Measurements from ENCODE around the gene MSANTD4.
"Not testable (repeated sequence)": the region's sequence is repeated elsewhere in the genome, so short reads cannot be mapped to it uniquely, and the experiment has no call there.

Gene MSANTD4

GRCh38 chr11:106021967-106022794 is at the start of gene MSANTD4:
MSANTD4 (minus strand) TSS chr11:106022240; CDS start chr11:106010917, 11,323 bp downstream.
- DNase-seq (ENCODE audit: low read depth), result peak; percentile 93

GRCh38 chr11:106070606-106071005 is 48.6 kb upstream of the MSANTD4 start:
- DNase-seq (ENCODE audit: low read depth), result no peak

DNA sequence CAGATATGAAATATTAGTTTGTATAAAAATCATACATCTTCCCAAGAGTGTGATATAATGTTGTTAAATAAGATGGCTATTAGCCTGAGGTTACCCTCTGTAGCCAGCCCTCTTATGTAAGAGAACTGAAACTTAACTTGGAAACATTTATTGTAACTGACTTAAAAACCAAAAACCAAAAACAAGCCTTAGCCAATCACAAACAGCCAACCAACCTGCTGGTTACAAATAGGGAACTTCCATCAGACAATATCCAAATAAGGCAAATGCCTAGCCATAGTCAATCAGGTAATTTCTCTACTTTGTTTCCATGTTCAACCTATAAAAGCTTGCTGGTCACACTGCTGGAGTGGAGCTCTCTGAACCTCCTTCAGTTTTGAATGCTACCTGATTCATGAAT is 41.0 kb upstream of the MSANTD4 start:
- DNase-seq (ENCODE audit: low read depth), result no peak

- no peak for DNase-seq (ENCODE audit: low read depth)
These were observed 40.2 kb upstream of the MSANTD4 start for GRCh38 chr11:106061954-106062949.

GRCh38 chr11:106061249-106061784 is 39.3 kb upstream of the MSANTD4 start:
- no peak for DNase-seq (ENCODE audit: low read depth)

GRCh38 chr11:106059617-106060016 is 37.6 kb upstream of the MSANTD4 start:
- no peak for DNase-seq (ENCODE audit: low read depth)

DNA sequence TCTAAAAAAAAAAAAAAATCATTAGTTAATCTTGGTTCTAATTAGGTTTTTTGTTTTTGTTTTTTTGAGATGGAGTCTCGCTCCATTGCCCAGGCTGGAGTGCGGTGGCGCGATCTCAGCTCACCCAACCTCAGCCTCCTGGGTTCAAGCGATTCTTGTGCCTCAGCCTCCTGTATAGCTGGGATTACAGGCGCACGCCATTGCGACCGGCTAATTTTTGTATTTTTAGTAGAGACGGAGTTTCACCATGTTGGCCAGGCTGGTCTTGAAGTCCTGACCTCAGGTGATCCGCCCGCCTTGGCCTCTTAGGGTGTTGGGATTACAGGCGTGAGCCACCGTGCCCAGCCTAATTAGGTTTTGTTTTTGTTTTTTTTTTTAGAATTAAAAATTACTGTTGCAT is 36.3 kb upstream of the MSANTD4 start:
- not testable (repeated sequence) for DNase-seq (ENCODE audit: low read depth)

GRCh38 chr11:106051103-106051502 is 29.1 kb upstream of the MSANTD4 start:
- no peak for DNase-seq (ENCODE audit: low read depth)

DNA sequence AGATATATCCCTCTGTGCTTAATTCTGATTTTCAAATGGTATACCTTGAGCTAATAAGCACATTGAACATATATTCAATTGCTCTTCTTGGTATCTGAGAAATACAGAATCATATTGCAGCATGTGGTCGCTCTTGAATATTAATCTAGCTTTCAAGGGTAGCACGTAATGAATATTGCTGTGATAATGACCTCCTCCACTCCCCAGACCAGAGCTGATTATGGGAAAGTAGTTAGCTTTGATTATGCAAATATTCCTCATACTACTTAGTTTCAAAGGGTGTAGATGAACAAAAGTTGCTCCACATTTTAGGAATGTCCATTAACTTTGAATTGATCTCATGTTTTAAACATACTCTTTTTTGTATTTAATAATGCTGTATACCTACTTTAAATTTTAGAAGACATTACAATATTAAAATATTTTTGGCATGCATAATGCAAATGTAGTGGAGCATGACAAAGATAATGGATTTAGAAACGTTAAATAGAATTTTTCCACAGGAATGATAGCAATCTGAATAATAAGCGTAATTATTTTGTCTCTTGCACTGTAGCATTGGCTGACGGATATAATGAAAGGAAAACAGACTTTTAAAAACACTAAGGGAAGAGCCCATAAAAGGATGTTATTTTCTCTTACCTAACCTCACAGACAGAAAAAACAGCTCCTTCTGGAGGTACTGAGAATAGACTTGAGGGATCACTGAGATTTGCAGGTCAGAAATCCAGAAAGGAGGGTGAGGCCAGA is 27.9 kb upstream of the MSANTD4 start:
- DNase-seq (ENCODE audit: low read depth), result no peak

GRCh38 chr11:106047631-106048030 is 25.6 kb upstream of the MSANTD4 start:
- no peak for DNase-seq (ENCODE audit: low read depth)

DNA sequence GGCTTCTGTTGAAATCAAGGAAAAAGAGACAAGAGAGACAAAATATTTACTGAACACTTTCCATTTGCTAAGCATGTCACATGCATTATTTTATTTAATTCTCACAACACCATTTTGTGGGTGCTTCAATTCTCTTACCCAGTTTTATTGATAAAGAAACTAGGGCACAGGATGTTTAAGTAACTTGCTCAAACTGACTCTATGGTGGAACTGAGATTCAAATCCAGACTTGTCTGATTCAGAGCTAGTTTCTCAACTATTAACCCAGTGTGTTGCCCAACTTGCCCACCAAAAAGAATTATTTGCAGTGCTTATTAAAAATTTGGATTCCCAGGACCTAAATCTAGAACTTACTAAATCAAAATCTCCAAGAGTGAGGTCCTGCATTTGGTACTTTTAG is 21.5 kb upstream of the MSANTD4 start:
- DNase-seq (ENCODE audit: low read depth), result no peak

- no peak for DNase-seq (ENCODE audit: low read depth)
These were observed 10.8 kb upstream of the MSANTD4 start for GRCh38 chr11:106032861-106033260.

DNA sequence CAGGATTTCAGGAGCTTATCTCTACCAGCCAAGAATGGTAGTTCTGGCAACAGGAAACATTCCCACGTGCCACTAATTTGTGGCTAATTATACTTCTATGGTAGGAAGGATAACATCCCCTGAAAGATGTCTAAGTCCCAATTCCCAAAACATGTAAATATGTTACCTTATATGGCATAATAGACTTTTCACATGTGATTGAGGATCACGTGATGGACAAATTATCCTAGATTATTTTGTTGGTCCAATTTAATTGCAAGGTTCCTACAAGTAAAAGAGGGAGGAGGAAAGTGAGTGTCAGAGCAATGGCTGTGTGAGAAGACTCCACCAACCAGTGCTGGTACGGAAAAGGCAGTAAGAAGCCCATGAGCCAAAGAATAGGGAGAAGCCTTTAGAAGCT is 9.9 kb upstream of the MSANTD4 start:
- no peak for DNase-seq (ENCODE audit: low read depth)

DNA sequence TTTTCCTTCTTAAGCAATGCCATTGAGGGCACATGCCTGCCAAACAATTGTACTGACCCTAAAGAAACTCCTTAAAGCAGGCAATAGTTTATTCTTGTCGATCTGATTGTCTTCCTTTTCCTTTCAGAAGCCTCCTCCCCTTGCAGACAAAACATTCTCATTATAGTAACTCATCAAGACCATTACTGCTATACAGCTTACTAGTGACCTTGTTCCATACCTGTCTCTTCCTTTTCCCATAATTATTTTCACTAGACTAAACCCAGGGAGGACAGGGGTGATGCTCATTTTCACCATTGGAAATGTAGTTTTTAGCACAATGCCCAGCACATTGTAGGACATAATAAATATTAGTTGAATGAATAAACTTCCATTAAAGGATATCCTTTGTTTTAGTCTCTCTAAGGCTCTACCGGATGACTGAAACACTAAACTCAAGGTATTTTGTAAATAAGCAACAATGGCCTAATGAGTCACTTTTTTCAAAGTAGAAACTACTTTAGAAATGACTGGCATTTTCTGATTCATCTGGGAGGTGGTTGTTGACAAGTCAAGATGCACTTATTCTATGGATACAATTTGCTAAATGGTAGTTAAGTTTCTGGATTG is 9.3 kb upstream of the MSANTD4 start:
- DNase-seq (ENCODE audit: low read depth), result no peak

DNA sequence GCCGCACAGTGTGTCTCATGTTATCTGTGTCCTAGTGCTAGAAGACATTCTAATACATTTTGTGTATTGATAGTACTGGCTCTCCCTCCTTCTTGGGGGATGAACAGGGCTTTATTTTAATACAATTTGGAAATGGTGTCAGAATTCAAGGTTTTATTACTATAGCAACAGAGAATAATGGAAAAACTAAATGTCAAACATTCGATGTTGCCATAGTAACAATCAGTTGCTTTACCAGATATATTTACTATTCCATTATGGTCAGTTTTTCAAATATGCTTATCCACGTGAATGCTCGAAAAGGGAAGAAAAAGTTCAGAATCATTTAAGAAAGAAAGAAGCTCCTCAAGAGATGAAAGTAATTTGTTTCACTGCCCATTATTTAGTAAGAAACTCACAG is 8.6 kb upstream of the MSANTD4 start:
- DNase-seq (ENCODE audit: low read depth), result no peak

GRCh38 chr11:106022795-106023275 is 795 bp upstream of the MSANTD4 start:
- DNase-seq (ENCODE audit: low read depth), result no peak

DNA sequence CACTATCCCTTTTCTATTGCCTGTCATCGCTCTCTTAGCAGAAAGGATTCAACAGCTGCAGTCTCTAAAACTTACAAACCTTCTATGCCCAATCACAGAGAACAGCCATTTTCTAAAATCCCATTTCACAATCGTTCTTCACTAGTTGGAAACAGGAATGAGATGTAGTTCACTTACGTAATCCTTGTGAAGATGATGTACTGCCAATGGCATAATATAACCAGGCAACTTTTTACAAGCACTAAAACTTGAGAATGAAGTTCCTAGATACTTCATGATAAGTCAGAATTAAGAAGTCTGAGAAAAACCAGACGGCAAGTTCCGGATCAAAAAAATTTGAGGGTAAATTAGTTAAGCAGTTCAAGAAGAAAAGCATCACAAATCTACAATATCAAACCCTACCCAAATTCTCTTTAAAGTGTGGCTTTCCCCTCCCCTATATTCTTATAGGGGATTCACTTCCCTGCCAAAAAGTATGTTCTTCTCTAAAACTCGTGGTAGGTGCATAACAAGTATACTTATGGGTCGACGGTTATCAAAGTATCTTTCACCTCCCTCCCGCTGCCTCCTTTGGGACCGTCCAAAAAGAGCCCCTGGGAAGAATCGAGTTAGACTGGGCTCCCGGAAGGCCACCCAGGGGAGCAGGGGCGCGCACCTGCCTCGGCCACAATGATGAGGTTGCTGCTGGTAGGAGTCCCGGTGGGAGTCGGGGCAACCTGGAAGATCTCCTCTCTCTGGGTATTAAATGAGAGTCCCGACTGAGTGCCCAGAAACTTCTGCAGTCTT is 666 bp downstream of the MSANTD4 start:
- no peak for DNase-seq (ENCODE audit: low read depth)

DNA sequence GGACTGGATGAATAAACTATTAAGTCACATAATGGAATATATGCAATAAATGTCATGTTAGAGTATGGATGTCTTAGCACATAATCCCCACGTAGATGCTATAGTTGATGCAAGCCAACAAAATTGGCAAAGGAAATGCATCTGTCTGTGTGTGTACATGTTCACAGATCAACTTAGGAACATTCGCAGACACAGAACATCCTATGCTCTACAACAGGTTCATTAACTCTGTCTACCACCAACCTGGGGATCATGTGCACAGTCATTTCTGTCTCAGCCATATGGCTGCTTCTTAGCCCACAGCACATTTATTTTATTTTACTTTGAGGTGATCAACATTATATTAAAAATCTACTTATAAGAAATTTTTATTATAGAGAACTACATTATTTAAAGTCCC is 4.9 kb downstream of the MSANTD4 start:
- DNase-seq (ENCODE audit: low read depth), result no peak

DNA sequence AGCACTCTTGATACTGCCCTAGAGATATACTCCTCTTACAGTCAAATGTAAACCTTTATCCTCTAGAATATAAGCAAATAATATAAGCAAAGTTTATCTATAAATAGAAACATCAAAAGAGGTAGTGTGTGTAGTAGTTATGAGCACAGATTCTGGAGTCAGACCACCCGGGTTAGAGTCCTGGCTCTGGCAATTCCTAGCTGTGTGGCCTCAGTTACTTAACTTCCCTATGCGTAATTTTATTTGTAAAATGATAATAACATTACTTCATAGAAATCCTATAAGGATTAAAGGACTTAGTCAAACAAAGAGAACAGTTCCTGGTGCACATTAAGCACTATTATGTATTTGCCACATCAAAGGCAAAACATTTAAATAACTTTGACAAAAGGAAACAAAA is 7.0 kb downstream of the MSANTD4 start:
- no peak for DNase-seq (ENCODE audit: low read depth)

DNA sequence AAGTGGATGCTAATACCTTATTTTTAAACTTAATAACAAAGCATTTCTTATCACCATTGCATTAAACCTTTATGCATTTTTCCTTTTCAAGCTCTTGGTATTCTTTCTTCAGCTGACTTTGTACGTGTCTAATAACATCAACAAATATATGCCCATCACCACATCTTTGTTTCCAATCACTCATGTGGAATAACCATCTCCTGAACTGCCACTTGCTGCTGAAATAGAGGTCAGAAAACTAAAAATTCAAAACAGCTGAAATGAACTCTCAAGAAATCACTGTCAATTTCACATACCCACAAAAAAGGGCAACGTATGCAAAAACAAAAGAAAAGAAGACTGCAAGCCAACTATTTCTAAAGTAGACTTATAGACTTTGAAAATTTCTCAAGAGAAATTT is 7.4 kb downstream of the MSANTD4 start:
- DNase-seq (ENCODE audit: low read depth), result no peak
